GM21529 (cell line): Measurements from ENCODE around the gene TEX26.

Experiments
- ATAC-seq: cut with Tn5 transposase; IDR thresholded peaks from one replicate; pipeline ENCODE4 v1.9.1; 2021; ENCODE audit not compliant: unreplicated experiment

TEX26 gene

DNA sequence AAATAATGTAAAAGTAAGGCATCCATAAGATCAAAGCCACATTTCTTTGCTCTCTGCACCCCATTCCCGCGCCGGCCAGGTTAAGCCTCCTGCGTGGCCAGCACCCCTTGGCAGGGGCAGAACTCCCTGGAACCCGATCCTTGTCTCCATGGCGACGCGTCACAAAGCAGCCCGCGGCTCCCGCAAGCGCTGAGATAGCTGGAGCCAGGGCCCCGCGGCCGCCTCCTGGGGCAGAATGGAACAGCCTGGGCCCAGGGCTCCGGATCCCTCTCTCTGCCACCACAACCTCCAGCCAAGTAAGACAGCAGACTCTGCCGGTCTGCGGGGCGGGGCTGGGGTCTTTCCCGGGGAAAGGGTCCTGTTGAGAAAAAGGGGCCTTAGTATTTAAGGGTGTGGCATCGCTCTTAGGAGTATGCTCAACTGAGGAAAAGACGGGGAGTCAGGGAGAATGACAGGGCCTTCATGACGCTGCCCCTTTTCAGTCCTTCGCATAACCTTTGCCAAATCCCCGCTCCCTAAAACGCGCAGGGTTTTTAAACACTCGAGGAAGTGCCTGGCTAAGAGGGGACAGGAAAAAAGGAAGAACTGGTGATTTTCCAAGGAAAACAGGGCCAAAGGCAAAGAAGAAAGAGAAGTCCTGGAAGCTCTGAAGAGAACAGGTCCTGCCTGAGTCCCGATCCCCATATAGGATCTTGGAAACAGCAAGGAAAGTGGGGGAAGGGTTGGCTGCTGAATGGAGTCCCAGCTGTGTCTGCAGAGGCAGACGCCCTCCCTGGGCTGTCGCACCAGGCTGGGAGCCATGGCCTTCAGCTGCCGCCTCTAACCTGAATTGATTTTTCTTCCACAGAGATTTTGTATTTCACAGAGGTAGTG is at the start of gene TEX26:
Gene TEX26 (plus strand): TSS at position 176 of the 873 bp plus-strand sequence. CDS start 60 bp downstream, at position 236.
- ATAC-seq = no peak

DNA sequence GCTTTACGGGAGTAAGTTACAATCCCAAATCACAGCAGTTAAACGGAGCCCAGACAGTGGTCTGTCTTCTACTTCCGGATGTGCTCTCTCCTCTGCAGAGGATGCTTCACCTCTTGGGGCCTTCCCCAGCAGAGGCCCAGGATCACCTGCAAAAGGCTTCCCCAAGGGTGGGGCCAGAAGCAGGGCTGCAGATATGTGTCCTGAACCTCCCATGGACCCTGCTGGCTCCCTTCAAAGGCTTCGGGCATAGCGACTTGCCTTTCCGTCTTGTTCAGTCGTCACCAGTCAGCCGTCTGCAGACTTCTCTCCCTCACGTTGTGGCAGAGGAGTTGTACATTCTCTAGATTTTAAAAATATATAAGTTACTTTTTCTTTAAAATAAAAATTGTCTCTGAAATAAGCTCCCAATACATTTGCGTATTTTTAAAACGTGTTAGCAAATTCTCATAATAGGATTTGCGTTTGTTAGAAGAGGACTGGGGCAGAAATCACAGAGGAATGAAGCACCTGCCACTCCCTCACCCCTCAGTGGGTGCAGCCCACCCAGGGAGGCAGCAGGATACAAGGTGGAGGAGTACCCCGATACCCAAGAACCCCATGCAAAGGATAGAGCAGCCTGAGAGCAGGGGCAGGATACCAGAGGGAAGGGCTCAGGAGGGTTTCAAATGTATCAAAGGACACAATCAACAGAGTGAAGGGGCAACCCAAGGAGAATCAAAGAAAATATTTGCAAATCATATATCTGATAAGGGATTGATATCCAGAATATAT is 49.3 kb upstream of the TEX26 start:
- no peak for ATAC-seq

DNA sequence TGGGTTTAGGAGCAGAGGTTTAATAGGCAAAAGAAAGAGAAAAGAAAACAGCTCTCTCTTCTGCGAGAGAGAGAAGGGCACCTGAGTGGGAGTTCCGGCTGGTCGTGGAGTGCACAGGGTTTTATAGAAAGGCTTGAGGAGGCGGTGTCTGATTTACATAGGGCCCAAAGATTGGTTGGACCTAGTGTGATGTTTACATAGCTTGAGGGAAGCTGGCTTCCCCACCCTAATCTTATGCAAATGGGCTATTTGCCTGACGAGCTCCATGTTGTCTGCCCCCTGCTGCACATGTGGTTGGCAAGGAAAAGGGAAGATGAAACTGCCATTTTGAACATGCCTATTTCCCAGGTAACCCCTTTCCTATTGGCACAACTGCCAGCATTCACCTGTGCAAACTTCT is 47.9 kb upstream of the TEX26 start:
- no peak for ATAC-seq

DNA sequence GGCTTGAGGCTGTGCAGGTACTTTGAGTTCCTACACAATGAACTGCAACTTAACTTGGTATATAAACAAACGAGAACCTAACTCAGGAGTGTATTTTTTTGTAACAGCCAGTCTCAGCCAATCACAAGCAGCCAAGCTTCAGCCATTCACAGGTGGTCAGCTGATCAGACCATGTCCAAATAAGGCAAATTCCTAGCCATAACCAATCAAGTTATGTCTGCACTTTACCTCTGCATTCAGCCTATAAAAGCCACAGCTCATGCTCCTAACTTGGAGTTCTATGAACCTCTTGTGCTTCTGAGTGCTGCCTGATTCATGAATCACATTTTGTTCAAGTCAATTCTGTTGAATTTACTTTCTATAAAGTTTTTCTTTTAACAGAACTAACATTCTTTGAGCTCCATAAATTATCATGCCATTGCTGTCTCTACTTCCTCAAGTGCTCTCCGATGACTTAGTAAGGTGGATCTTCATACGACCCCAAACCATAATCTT is 43.2 kb upstream of the TEX26 start:
- no peak for ATAC-seq

DNA sequence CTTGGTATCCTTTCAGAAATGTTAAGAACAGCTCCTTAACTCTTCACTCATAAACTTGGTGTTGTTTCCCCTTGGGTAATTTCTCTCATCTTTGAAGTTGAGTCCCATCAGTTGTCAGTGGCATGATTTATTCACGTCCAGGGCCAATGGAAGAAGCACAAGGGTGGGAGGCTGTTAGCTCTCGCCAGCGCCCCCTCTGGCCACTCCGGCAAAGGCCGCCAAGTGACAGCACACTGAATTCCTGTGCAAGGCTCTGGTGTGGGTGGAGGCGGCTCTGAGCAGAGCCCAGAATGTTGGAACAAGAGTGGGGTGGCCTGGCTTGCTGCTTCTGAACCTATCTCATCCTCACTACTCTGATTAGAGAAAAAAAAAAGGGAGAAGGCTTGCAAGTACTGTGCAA is 39.5 kb upstream of the TEX26 start:
- ATAC-seq = no peak

DNA sequence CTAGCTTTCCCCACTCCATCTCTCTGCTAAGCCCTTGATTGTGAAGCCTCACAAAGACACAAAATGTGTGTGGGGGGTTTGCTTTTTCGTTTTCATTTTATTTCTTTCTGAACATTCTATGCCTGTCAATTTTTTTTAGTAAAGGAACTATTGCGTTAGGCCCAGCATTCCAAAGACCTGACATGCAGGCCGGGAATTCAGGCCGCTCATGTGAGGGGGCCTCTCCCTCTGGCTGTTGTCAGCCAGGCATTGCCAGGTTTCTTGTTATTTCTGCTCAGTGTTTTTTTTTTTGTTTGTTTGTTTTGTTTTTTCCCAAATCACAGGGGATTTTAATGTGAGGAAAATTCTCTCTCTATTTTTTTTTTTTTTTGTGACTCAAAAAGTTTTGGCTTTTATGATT is 36.7 kb upstream of the TEX26 start:
- no peak for ATAC-seq

DNA sequence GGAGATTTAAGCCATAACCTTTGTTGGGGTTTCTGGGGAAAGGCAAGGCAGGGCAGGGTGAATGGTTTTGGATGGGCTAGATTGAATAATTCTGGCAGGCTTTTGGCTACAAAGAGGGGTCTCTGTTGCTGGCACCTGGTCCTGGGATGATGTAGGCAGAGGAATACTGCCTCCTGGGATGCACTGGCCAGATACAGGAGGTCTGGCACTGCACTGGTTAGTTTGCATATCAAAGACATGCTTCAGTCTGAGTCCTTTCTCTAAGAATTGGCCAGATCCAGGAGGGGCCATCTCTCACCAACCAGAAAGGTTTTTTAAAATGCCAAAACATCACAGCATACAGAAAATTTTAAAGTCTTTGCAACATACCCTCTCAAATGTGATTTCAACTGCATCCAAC is 34.4 kb upstream of the TEX26 start:
- no peak for ATAC-seq

DNA sequence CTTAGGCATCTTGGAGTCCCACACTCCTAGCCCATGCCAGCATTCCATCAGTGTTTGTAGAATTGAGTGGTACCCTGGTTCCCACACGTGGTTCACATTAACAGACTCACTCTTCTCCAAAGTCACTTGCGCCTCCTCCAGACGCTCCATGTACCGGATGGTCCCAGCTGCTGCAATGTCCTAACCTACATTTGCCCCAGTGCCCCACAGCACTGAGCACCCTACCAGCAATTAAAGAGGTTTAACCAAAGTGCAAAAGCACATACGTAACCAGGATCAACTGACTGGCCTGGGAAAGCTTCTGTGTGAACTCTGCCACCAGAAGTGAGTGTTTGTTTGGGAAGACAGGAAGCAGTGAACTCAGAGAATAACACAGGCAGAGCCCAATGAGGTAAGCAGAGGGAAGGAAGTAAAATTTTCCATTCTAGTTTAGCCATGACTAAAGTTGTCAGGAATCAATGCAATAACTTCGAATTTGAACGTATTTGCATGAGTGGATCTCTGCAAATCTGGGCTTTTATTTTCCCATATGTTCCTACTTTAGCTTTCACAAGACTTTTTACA is 33.7 kb upstream of the TEX26 start:
- ATAC-seq = no peak

DNA sequence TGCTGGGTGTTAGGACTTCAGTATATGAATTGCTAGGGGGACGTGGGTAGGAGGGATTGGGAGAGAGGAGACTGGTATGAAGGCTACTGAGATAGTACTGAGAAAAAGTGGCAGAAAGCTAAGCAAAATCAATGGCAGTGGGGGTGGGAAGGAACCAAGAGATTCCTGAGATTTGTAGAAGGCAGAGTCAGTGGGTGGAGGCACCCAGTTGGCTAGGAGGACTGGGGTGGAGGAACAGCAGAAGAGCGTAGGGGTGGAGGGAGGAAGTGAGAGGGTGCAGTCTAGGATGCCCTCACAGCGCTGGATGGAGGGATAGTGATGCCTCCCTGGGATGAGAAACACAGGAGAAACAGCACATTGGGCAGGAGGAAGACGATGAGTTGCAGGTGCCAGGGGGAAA is 32.0 kb upstream of the TEX26 start:
- no peak for ATAC-seq

DNA sequence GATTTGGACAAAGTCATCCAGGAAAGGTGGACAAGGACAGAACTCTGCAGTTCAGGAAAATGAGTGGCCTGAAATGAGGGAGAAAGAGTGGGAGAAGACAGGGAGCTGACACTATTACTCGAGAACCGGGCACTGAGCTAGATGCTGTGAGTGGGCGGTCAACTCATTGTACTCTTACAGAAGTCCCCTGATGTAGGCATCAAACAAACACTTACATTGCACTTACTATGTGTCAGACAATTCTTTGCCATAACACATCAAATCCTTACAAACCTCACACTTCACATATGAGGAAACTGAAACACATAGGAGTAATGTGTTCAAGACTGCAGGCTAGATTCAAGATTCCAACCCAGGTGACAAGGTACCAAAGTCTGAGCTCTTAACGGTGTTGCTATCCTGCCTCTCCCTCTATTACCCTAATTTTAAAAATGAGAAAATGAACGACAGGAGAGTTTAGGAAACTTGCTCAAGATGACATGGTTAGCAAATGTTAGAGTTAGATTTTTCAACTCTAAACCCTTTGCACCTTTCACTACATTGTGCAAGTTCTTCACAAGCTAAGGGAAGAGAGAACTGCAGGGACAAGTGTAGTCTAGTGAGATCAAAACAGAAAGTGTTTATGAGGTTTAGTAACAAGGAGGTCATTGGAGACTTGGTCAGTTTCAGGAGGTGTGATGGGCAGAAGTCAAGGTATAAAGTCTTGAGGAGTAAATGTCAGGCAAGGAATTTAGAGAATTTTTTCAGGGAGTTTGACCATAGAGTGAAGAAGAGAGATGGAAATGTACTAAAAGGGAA is 31.3 kb upstream of the TEX26 start:
- no peak for ATAC-seq

DNA sequence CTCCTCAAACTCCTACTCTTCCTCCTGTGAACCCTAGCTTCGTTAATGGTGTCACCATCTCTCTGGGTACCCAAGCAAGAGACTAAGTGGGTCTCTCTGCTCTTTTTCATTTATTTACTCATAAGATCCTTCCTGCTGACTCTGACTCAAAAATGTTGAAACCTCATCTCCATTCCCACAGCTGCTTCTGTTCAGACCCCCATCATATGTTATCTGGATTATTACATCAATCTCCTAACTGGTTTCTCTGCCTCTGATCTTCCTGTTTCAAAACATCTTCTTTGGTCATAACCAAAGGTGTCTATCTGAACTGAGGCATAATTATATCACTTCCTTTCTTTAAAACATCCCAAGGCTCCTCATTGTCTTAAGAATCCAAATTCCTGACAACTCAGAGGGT is 28.4 kb upstream of the TEX26 start:
- no peak for ATAC-seq

DNA sequence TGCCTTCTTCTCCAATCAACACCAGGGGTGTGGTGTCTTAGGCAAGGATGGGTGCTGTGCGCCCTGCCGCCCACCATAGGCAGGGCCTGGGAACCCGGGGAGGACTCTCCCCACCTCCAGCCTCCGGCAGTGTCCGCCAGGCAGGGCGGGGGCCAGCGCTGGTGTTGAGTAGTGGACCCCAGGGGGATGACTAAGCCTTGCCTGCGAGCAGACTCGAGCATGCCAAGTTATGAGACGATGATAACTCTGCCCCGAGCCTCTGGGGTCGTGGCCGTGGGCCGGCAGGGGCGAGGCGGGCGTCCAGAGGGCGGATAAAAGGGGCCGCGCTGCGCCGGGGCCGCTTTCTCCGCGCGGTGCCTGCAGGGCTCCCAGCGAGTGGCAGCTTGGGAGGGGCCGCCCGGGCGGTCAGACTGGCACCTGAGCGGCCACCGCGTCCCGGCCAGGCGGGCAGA is 26.5 kb upstream of the TEX26 start, which contains the start of gene MEDAG:
Gene MEDAG (plus strand): TSS at position 340 of the 452 bp plus-strand sequence. CDS start 245 bp downstream, outside the sequence.
- ATAC-seq = no peak

DNA sequence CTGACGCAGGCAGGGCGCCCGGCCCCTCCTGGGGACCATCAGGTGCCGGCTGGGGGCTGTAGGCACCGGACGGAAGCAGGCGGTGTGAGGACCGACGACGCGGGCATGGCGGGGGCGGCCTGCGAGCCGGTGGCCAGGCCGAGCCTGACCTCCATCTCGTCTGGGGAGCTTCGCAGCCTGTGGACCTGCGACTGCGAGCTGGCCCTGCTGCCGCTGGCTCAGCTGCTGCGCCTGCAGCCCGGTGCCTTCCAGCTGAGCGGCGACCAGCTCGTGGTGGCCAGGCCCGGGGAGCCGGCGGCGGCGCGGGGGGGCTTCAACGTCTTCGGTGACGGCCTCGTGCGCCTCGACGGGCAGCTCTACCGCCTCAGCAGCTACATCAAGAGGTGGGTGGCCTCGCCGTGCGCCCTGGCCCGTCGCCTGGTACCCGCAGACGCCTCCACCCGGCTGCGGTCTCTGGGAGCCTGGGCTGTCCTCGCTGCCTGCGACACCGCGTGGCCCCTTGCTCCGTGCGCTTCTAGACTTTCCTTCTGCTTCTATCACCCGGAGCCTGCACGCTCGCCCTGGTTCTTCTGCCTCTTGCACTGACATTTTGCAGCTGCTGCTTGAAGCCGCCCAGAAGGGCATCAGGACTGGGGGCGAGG is 25.9 kb upstream of the TEX26 start:
- no peak for ATAC-seq

DNA sequence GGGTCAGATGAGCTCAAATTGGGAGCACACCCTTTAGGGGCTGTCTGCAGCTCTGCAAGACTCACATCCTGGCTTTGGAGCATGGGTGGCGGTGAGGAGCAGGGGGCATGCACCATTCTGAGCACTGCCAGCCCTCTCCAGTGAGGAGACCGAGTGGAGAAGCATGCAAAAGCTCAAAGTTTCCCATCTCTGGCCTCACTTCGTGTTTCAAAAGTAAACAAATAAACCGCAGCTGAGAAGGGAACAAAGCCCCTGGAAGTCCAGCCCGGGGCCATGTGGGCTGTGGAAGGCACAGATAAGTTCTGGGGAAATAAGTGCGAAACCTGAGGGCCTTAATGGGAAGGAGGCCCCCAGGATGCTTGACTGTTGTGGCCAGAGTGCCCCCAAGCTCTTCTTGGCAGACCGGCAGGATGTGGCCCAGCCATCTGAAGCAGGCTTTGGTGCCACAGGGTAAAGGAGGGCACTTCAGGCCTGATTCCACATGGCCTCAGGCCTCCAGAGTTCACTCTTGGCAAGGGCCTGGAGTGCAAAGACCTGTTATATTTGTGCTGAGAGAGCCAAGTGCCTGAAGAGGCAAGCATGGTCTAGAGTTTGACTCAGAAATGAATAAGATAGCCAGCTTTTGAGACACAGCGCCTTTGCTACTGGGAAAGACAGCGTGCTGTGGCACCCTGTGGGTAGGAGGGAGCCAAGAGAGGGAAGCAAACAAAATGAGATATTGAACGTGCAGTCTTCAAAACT is 25.2 kb upstream of the TEX26 start:
- no peak for ATAC-seq

DNA sequence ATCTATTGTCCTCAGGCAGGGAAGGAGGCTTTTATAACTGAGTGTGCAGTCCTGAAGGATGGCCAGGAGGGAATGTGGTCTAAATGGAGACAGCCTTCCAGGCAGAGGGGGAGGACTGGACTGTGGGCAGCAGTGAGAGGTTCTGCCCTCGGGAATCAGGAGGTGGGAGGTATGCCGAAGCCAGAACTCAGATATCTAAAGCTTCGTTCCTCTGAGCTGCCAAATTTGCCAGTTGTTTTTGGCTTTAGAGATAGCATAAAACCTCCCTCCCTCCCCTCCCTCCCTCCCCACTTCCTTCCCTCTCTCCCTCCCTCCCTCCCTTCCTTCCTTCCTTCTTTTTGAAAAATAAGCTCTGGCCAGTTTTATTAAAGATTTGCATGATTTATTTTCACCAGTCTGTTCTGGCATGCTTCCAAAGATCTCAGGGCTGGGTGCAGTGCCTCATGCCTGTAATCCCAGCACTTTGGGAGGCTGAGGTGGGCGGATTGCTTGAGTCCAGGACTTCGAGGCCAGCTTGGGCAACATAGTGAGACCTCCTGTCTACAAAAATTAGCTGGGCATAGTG is 24.0 kb upstream of the TEX26 start:
- no peak for ATAC-seq

DNA sequence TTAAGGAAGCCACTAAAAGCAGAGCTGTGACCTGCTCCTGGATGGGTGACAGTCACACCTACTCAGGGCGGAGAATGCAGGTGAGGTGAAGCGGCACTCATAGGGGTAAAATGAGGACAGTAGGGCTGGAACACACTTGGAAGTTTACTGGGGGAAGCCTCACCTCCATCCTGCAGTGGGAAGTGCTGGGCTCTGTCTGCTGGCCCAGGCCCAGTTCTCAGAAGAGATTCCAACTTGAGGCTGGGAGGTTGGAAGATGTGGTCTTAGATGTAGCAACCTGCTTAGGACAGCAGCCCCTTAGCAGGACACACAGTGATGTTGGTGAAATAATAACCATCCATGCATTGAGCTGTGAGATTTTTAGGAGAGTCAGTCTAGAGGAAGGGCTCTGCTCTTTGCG is 21.8 kb upstream of the TEX26 start:
- ATAC-seq = no peak

DNA sequence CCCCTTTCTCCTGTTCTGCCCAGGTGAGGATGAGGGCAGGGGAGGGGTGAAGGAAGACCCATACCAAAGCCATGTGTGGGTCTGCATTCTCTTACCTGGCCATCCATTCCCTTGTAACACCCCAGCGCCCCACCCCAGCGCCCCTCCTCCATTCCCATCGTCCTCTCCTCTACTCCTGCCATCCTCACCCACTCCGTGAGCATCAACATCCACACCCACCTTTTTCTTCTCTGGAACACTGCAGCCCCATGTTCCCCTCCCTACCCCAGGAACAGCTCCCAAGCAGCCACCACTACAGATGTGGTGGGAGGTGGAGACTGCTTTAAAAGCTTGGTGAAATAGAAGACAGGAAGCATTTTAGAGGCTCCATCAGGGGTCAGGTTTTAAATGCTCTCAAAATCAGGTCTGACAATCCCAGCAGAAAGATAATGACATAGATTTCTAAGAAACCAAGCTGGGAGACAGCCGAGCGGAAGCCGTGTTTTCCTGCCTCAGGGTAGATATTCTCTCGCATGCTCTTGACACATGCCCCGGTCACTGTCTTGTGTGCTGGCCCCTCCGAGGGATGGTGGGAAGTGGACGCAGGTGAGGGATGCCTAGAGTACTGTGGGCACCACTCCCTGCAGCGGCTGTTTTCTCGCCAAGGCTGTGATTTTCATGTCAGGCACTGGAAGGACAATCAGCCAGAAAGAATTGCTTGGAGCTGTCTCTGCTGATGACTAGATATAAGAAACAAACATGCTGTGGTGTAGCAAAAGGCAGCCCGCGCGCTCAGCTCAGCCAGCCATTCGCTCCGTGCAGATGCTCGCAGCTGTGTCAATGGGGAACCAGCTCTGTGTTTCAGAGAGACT is 16.5 kb upstream of the TEX26 start:
- no peak for ATAC-seq

DNA sequence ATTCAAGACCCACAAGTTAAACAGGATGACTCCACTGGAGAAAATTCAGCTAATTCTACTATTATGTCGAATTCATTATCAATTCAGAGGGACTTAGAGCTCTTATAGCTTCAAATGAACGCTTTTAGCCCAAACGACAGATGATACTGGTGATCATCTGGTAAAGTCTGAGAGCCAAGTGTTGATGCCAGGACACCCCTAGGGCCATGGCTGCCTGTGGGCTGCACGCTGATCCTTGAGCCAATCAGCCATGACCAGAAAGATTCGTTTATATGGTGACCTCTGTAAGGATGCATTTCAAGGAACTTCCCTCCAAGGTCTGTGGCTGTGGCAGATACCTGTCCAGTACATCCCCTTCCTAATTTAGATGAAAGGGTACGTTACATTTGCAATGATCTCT is 15.5 kb upstream of the TEX26 start:
- no peak for ATAC-seq
